AG10803 (cell line): ENCODE measurements around the gene AQP6.

Experiments used
- DNase-seq: peaks from one replicate; pipeline ENCODE4 v3.0.0; 2010; ENCODE audit warnings: low read depth
- H3K4me3 ChIP-seq: 2 replicates; pipeline ENCODE4 v1.5.1; 2011; ENCODE audit warnings: mild to moderate bottlenecking, low read length, control low read depth
- TF ChIP-seq, protein P1 (sequence below): conservative IDR thresholded peaks from 2 replicates; pipeline ENCODE4 v1.5.1; 2011; ENCODE audit warnings: mild to moderate bottlenecking, low read length, control low read depth, inconsistent platforms

The AQP6 gene

DNA sequence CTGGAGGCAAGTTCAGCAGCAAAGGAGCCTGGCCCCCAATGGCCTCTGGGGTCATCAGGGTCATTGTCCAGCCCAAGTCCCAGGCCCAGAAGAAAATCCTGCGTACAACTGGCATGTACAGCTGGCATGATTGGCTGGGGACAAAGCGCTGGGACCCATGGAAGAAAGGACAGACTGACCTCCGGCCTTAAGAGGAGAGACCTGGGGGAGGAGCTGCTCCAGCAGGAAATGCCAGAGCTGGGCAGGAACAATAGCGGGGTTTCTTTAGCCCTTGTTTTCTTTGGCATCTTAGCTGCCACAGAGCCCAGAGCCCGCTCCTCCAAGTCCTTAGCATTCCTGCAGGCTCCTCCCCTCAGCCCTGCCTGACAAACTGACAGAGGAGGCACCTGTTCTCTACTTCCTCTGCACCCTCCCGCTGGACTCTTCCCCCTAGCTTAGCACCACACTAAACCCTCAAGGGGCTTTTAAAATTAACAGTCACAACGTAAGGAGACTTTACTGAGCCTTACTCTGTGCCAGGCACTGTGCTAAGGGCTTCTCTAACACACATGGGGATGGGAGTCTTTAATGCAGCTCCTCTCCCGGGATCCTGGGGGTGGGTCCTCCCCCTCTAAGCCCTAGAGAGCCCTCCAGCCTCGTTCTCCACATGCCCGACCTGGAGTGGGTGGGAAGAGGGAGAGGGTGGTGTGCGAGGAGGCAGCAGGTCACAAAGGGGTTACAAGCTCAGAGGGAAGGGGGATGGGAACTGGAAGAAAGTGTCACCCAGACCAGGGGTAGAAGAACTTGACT lies 12.9 kb upstream of the AQP6 start:
- peak; percentile 16 for DNase-seq
- no peak overlapping the region for H3K4me3 ChIP-seq
- TF ChIP-seq, protein P1, sequence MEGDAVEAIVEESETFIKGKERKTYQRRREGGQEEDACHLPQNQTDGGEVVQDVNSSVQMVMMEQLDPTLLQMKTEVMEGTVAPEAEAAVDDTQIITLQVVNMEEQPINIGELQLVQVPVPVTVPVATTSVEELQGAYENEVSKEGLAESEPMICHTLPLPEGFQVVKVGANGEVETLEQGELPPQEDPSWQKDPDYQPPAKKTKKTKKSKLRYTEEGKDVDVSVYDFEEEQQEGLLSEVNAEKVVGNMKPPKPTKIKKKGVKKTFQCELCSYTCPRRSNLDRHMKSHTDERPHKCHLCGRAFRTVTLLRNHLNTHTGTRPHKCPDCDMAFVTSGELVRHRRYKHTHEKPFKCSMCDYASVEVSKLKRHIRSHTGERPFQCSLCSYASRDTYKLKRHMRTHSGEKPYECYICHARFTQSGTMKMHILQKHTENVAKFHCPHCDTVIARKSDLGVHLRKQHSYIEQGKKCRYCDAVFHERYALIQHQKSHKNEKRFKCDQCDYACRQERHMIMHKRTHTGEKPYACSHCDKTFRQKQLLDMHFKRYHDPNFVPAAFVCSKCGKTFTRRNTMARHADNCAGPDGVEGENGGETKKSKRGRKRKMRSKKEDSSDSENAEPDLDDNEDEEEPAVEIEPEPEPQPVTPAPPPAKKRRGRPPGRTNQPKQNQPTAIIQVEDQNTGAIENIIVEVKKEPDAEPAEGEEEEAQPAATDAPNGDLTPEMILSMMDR = no peak

DNA sequence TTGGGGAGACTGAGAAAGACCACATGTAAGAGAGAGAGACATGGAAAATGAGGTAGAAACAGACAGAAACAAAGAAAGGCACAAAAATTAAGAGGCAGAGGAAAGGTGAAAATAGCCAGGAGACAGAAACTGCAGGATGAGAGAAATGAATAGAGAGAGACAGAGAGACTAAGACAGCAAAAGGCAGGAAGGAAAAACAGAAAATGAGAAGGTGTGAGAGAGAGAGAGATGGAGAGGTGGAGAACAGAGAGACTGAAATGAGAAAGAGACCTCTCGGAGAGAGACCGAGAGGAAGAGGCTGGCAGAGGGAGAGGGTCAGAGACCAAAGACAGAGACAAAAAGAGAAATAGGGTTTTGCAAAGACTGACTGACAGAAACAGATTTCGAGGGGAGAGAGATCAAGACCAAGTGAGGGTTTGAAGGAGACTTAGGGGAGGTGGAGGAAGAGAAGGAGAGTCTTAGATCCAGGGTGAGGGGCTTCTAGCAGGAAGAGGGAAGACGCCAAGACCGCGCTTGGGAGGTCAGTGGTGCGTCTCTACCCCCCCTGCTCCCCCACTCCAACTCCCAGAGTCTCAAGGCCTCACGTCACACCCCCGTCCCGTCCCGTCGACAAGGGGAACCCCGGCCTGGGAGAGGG lies 12.2 kb upstream of the AQP6 start:
- H3K4me3 ChIP-seq = no peak overlapping the region
- TF ChIP-seq, protein P1 = no peak
- DNase-seq = no peak

DNA sequence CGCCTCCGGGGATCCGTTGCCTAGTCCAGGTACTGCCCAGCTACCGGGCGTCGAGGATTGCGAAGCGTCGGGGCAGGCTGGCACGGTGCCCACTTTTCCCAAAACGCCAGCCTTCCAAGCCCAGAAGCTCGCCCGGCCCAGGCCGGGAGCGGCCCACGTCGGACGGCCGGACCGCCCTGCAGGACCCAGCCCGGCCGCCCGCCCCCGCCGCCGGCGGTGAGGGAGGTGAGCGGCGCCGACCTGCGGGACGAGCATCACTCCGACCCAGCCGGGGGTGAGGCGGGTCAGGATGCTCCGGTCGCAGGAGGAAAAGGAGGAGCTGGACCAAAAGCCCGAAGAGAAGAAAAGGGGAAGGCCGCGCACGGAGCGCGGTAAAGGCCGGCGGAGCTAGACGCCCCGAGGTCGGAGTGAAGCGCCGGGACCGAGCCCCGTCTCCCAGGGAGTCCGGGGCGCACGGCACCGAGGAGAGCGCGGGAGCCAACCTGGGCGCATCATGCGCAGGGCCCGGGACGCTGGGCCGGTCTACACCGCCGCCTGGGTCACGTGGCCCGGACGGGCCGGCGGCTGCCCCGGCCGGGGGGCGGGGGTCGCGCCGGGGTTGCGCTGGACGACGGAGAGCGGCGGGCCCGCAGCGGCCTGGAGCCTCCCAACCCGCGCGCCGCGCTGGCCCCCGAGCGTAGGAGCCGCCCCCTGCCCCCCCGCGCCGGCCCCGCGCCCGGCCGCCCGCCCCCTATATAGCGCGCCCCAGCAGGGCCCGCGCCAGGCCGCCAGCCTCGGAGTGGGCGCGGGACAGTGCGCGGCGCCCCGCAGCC lies 11.4 kb upstream of the AQP6 start, which contains the start of gene AQP5:
TSS of gene AQP5 (plus strand) at position 762 of the 812 bp plus-strand sequence. CDS start 146 bp downstream, outside the sequence.
- TF ChIP-seq, protein P1 = no peak
- no peak within 1 kb of the TSS for H3K4me3 ChIP-seq
- no peak for DNase-seq

- no peak overlapping the region for H3K4me3 ChIP-seq
- no peak for DNase-seq
- TF ChIP-seq, protein P1 = no peak
Observed at GRCh38 chr12:49961993-49962764, 10.6 kb upstream of the AQP6 start.

GRCh38 chr12:49962861-49963765 lies 9.6 kb upstream of the AQP6 start:
- TF ChIP-seq, protein P1 = no peak
- H3K4me3 ChIP-seq = no peak overlapping the region
- DNase-seq = peak; percentile 5
